K562 (cell line): ENCODE results near the gene NUAK2. TPM values are rescaled to one million over a fixed set of nuclear protein-coding genes. Genes with fewer than 3 reads are reported as not detected.

Experiments
- C11orf30 ChIP-seq: fragments of 450-650 bp; IDR thresholded peaks from 2 replicates; pipeline ENCODE4 v1.6.1; 2016; ENCODE audit warnings: low read depth, mild to moderate bottlenecking
- FOXA3 ChIP-seq, 2 experiments: fragments of 450-650 bp in 1 of 2; sonication (generic) in 1 of 2; formaldehyde crosslinking; IDR thresholded peaks in 1 of 2; conservative IDR thresholded peaks in 1 of 2; 2 replicates each; pipeline versions ENCODE4 v1.4.0 to v1.8.0; 2020 to 2022; ENCODE audit warnings: mild to moderate bottlenecking in 2 of 2, missing genetic modification reagents in 1 of 2
- MAFG ChIP-seq: fragments of 450-650 bp; conservative IDR thresholded peaks from 2 replicates; pipeline ENCODE4 v1.6.1; 2016; ENCODE audit warnings: missing genetic modification characterization, missing compliant biosample characterization
- MTA2 ChIP-seq: fragments of 450-650 bp; IDR thresholded peaks from 2 replicates; pipeline ENCODE4 v1.6.1; 2016; ENCODE audit warnings: low read depth
- NFE2 ChIP-seq: IDR thresholded peaks from 2 replicates; pipeline ENCODE4 v1.6.1; 2014; ENCODE audit warnings: antibody characterized with exemption, low read depth
- TARDBP ChIP-seq: fragments of 450-650 bp; IDR thresholded peaks from 2 replicates; pipeline ENCODE4 v1.6.1; 2016
- ZBTB7A ChIP-seq: IDR thresholded peaks from 2 replicates; pipeline ENCODE4 v1.6.1; 2011; ENCODE audit warnings: low read depth, mild to moderate bottlenecking, low read length, moderate library complexity, borderline replicate concordance; ENCODE audit not compliant: control insufficient read depth
- polyA plus RNA-seq, 8 experiments: library from polyadenylated mRNA; depleted of rRNA in 4 of 8; stranded (reverse) in 5 of 8; unstranded in 3 of 8; fragments of >200 nt; fragmentation: Nextera tagmentation in 2 of 8; fragmentation: Illumina TruSeq in 1 of 8; extraction: Ambion mirVana in 2 of 8; extraction: Trizol in 1 of 8; gene quantifications; 2 replicates each; pipeline versions ENCODE4 v1.2.1 to v1.2.3, GENCODE V29; 2011 to 2014; ENCODE audit warnings: inconsistent platforms in 1 of 8, missing spikeins in 1 of 8
- total RNA-seq, 7 experiments: library from RNA; depleted of rRNA in 6 of 7; stranded (reverse); fragments of >200 nt in 6 of 7; fragmentation: Illumina TruSeq in 2 of 7; extraction: Trizol in 2 of 7; gene quantifications; 2 replicates each; pipeline versions ENCODE4 v1.2.1 to v1.2.3, GENCODE V29; 2011 to 2021; ENCODE audit warnings: low replicate concordance in 1 of 7
- TF ChIP-seq, protein P1 (sequence below): fragments of 250-450 bp; sonication (Bioruptor Pico); IDR thresholded peaks from 2 replicates; pipeline ENCODE4 v1.5.0; 2022; ENCODE audit warnings: mild to moderate bottlenecking
- TF ChIP-seq, protein P2 (sequence below), 2 experiments: fragments of 450-650 bp in 1 of 2; sonication (generic) in 1 of 2; formaldehyde crosslinking; conservative IDR thresholded peaks; 2 replicates each; pipeline versions ENCODE4 v1.4.0 to v1.8.1; 2020 to 2022; ENCODE audit warnings: mild to moderate bottlenecking in 1 of 2, missing genetic modification reagents in 1 of 2
- TF ChIP-seq, protein P3 (sequence below): fragments of 250-450 bp; sonication (Bioruptor Pico); IDR thresholded peaks from 2 replicates; pipeline ENCODE4 v1.8.0; 2021; ENCODE audit warnings: borderline replicate concordance, mild to moderate bottlenecking, moderate library complexity; ENCODE audit not compliant: poor library complexity, severe bottlenecking
- TF ChIP-seq, protein P4 (sequence below): sonication (generic); formaldehyde crosslinking; IDR thresholded peaks from 2 replicates; pipeline ENCODE4 v1.8.1; 2023; ENCODE audit warnings: mild to moderate bottlenecking, missing genetic modification reagents, moderate library complexity
- TF ChIP-seq, protein P5 (sequence below): fragments of 450-650 bp; IDR thresholded peaks from 2 replicates; pipeline ENCODE4 v1.7.1; 2018; ENCODE audit warnings: mild to moderate bottlenecking, low read depth; ENCODE audit not compliant: partially characterized antibody
- TF ChIP-seq, protein P6 (sequence below), 2 experiments: fragments of 450-650 bp; IDR thresholded peaks; 2 replicates each; pipeline ENCODE4 v1.6.1; 2018; ENCODE audit warnings: mild to moderate bottlenecking in 2 of 2, low read depth in 1 of 2; ENCODE audit not compliant: partially characterized antibody in 2 of 2

Gene NUAK2
- total and polyA plus RNA-seq, 9 of the 15 experiments (the other 6 are each of a cell fraction or from before 2014, with no cell fraction given) = 0.04 to 0.44 (median 0.14) TPM

DNA sequence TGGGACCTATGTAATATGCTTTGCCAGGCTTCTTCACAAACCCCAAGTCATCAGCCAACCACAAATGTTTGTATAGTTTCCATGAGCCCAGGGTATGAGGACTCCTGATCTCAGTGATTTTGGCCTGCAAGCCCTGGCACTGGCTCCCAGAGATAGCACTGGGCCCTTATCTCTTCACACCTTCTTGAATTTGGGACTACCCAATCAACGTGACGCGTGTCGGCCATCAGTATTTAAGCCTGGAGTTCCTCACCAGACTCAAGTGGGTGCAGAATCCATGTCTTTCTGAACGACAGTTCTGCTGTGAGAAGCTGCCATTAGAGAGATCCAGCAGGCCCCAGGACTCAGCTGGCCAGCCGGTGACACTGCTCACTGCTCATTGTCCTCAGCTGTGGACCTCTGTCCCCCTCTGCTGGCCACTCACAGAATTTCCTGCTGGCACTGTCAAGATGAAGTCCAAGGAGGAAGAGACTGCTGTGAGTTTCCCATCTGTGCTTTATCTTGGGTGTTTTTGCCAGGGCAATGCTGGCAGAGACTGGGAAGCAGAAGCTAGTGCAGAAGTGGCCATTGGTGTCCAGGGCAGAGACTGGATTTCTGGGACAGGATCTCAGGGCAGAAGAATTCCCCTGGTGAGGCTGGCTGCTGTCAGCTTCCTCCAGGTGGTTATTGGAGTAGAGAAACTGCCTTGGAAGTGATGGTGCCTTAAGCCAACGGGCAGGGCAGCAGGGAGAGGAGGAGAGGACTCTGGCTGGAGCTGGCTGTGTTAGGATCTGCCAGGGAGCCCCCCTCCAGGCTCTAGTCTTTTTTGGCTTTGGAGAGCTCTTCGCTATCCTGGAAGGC lies 65.4 kb downstream of the NUAK2 start (continued):
- TF ChIP-seq, protein P1, sequence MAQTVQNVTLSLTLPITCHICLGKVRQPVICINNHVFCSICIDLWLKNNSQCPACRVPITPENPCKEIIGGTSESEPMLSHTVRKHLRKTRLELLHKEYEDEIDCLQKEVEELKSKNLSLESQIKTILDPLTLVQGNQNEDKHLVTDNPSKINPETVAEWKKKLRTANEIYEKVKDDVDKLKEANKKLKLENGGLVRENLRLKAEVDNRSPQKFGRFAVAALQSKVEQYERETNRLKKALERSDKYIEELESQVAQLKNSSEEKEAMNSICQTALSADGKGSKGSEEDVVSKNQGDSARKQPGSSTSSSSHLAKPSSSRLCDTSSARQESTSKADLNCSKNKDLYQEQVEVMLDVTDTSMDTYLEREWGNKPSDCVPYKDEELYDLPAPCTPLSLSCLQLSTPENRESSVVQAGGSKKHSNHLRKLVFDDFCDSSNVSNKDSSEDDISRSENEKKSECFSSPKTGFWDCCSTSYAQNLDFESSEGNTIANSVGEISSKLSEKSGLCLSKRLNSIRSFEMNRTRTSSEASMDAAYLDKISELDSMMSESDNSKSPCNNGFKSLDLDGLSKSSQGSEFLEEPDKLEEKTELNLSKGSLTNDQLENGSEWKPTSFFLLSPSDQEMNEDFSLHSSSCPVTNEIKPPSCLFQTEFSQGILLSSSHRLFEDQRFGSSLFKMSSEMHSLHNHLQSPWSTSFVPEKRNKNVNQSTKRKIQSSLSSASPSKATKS (CRISPR knock-in tag) = no peak
- TF ChIP-seq TARDBP (peak; percentile 90; the same call in 1 of the 2 replicates), MAFG (peak; percentile 62), NFE2 (peak; percentile 69), ZBTB7A (no peak), C11orf30 (peak; percentile 57; the same call in 1 of the 2 replicates), FOXA3 (CRISPR knock-in tag; conservative IDR thresholded peaks at IDR 0.05 in 1 of 2, IDR thresholded peaks at IDR 0.05 in 1 of 2) (peak in 1 of 2 experiments; percentile 30; a peak in 1 of 4 replicates), MTA2 (peak; percentile 93)
- TF ChIP-seq, protein P2, sequence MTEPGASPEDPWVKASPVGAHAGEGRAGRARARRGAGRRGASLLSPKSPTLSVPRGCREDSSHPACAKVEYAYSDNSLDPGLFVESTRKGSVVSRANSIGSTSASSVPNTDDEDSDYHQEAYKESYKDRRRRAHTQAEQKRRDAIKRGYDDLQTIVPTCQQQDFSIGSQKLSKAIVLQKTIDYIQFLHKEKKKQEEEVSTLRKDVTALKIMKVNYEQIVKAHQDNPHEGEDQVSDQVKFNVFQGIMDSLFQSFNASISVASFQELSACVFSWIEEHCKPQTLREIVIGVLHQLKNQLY (CRISPR knock-in tag; conservative IDR thresholded peaks at IDR 0.05) = no peak
- TF ChIP-seq, protein P3, sequence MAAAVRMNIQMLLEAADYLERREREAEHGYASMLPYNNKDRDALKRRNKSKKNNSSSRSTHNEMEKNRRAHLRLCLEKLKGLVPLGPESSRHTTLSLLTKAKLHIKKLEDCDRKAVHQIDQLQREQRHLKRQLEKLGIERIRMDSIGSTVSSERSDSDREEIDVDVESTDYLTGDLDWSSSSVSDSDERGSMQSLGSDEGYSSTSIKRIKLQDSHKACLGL (CRISPR knock-in tag) = no peak
- TF ChIP-seq, protein P4, sequence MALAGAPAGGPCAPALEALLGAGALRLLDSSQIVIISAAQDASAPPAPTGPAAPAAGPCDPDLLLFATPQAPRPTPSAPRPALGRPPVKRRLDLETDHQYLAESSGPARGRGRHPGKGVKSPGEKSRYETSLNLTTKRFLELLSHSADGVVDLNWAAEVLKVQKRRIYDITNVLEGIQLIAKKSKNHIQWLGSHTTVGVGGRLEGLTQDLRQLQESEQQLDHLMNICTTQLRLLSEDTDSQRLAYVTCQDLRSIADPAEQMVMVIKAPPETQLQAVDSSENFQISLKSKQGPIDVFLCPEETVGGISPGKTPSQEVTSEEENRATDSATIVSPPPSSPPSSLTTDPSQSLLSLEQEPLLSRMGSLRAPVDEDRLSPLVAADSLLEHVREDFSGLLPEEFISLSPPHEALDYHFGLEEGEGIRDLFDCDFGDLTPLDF = peak; percentile 64; the same call in 1 of the 2 replicates
- TF ChIP-seq, protein P5, sequence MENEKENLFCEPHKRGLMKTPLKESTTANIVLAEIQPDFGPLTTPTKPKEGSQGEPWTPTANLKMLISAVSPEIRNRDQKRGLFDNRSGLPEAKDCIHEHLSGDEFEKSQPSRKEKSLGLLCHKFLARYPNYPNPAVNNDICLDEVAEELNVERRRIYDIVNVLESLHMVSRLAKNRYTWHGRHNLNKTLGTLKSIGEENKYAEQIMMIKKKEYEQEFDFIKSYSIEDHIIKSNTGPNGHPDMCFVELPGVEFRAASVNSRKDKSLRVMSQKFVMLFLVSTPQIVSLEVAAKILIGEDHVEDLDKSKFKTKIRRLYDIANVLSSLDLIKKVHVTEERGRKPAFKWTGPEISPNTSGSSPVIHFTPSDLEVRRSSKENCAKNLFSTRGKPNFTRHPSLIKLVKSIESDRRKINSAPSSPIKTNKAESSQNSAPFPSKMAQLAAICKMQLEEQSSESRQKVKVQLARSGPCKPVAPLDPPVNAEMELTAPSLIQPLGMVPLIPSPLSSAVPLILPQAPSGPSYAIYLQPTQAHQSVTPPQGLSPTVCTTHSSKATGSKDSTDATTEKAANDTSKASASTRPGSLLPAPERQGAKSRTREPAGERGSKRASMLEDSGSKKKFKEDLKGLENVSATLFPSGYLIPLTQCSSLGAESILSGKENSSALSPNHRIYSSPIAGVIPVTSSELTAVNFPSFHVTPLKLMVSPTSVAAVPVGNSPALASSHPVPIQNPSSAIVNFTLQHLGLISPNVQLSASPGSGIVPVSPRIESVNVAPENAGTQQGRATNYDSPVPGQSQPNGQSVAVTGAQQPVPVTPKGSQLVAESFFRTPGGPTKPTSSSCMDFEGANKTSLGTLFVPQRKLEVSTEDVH = peak; percentile 31
- TF ChIP-seq, protein P6, sequence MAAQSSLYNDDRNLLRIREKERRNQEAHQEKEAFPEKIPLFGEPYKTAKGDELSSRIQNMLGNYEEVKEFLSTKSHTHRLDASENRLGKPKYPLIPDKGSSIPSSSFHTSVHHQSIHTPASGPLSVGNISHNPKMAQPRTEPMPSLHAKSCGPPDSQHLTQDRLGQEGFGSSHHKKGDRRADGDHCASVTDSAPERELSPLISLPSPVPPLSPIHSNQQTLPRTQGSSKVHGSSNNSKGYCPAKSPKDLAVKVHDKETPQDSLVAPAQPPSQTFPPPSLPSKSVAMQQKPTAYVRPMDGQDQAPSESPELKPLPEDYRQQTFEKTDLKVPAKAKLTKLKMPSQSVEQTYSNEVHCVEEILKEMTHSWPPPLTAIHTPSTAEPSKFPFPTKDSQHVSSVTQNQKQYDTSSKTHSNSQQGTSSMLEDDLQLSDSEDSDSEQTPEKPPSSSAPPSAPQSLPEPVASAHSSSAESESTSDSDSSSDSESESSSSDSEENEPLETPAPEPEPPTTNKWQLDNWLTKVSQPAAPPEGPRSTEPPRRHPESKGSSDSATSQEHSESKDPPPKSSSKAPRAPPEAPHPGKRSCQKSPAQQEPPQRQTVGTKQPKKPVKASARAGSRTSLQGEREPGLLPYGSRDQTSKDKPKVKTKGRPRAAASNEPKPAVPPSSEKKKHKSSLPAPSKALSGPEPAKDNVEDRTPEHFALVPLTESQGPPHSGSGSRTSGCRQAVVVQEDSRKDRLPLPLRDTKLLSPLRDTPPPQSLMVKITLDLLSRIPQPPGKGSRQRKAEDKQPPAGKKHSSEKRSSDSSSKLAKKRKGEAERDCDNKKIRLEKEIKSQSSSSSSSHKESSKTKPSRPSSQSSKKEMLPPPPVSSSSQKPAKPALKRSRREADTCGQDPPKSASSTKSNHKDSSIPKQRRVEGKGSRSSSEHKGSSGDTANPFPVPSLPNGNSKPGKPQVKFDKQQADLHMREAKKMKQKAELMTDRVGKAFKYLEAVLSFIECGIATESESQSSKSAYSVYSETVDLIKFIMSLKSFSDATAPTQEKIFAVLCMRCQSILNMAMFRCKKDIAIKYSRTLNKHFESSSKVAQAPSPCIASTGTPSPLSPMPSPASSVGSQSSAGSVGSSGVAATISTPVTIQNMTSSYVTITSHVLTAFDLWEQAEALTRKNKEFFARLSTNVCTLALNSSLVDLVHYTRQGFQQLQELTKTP (IDR thresholded peaks at IDR 0.05; ENCODE audit: low read depth in 1 of 2, partially characterized antibody in 2 of 2) = no peak
